NCI-H187 (cell line): ENCODE results near the gene HIC1.

Experiments
- DNase-seq, 2 experiments: peaks; one replicate each; lab custom pipeline; 2025; lab: John Stamatoyannopoulos, UW

HIC1 gene

GRCh38 chr17:2025220-2025621 lies 29.7 kb upstream of the HIC1 start, which contains the start of gene RTN4RL1:
Gene RTN4RL1 (minus strand): TSS chr17:2025334. CDS start chr17:2024865, 469 bp downstream.
- peak; percentile 39 to 80 for DNase-seq

GRCh38 chr17:2025622-2026309 lies 29.1 kb upstream of the HIC1 start:
- DNase-seq: peak in 1 of 2 experiments; percentile 40

- no peak for DNase-seq
Measured at GRCh38 chr17:2027528-2028233, 27.2 kb upstream of the HIC1 start.

GRCh38 chr17:2028234-2028614 lies 26.7 kb upstream of the HIC1 start:
- no peak for DNase-seq

GRCh38 chr17:2028737-2029136 lies 26.2 kb upstream of the HIC1 start:
- DNase-seq: no peak

GRCh38 chr17:2029911-2030778 lies 24.8 kb upstream of the HIC1 start, which contains the start of gene DPH1:
Gene DPH1 (plus strand): TSS chr17:2030153. CDS start chr17:2030170, 17 bp downstream.
- DNase-seq: peak; percentile 49 to 67

GRCh38 chr17:2030779-2031163 lies 24.1 kb upstream of the HIC1 start:
- DNase-seq: no peak

- no peak for DNase-seq
Measured at GRCh38 chr17:2033153-2033552, 21.8 kb upstream of the HIC1 start.

- DNase-seq: no peak
Measured at GRCh38 chr17:2034157-2034556, 20.7 kb upstream of the HIC1 start.

GRCh38 chr17:2034806-2035540 lies 19.9 kb upstream of the HIC1 start:
- DNase-seq: no peak

- no peak for DNase-seq
Measured at GRCh38 chr17:2035541-2036488, 19.1 kb upstream of the HIC1 start.

- DNase-seq: no peak
Measured at GRCh38 chr17:2037155-2037554, 17.7 kb upstream of the HIC1 start.

- DNase-seq: no peak
Measured at GRCh38 chr17:2040219-2040827, 14.6 kb upstream of the HIC1 start.

GRCh38 chr17:2040942-2041560 lies 13.9 kb upstream of the HIC1 start:
- no peak for DNase-seq

GRCh38 chr17:2041561-2042389 lies 13.1 kb upstream of the HIC1 start, which contains the start of gene OVCA2:
Gene OVCA2 (plus strand): TSS chr17:2042022. CDS start chr17:2042048, 26 bp downstream.
- peak; percentile 79 to 87 for DNase-seq

GRCh38 chr17:2042390-2042847 lies 12.5 kb upstream of the HIC1 start:
- DNase-seq: no peak

- DNase-seq: no peak
Measured at GRCh38 chr17:2042933-2043332, 12.0 kb upstream of the HIC1 start.

- DNase-seq: no peak
Measured at GRCh38 chr17:2043785-2044184, 11.1 kb upstream of the HIC1 start.
